Adrenal gland (tissue), 12 donors: Measurements from ENCODE around the gene ANTXR1. TPM values are rescaled to one million over a fixed set of nuclear protein-coding genes. Genes with fewer than 3 reads are reported as not detected.
"Not testable (repeated sequence)": the region's sequence is repeated elsewhere in the genome, so short reads cannot be mapped to it uniquely, and the experiment has no call there.

Experiments
- DNase-seq, 7 donors: peaks; one replicate each; pipeline ENCODE4 v3.0.0-alpha.2; 2019 to 2020
- H3K27ac ChIP-seq, 5 donors: fragments of 200-600 bp; sonication (generic) in 4 of 5; 1 replicate in 3 of 5; 2 replicates in 2 of 5; pipeline versions ENCODE4 v1.5.1 to v1.8.0; 2016 to 2020; ENCODE audit warnings: mild to moderate bottlenecking in 1 of 5
- H3K27me3 ChIP-seq: fragments of 200-600 bp; 2 replicates; pipeline ENCODE4 v1.8.0; 2021
- H3K36me3 ChIP-seq, 2 donors: fragments of 200-600 bp; replicated peaks in 1 of 2; 1 replicate in 1 of 2; 2 replicates in 1 of 2; pipeline versions ENCODE4 v1.5.1 to v1.8.0; 2018 to 2022
- H3K4me1 ChIP-seq, 2 donors: fragments of 200-600 bp; replicated peaks in 1 of 2; 1 replicate in 1 of 2; 2 replicates in 1 of 2; pipeline versions ENCODE4 v1.5.1 to v1.8.0; 2018 to 2021
- H3K4me3 ChIP-seq, 4 donors: fragments of 200-600 bp; sonication (generic) in 3 of 4; one replicate each; pipeline ENCODE4 v1.5.1; 2016 to 2018
- H3K9me3 ChIP-seq, 3 donors: fragments of 200-600 bp; sonication (generic) in 1 of 3; replicated peaks in 1 of 3; 1 replicate in 2 of 3; 2 replicates in 1 of 3; pipeline versions ENCODE4 v1.5.1 to v1.8.0; 2016 to 2021
- POLR2A ChIP-seq, 2 donors: fragments of 450-650 bp; IDR thresholded peaks; one replicate each; pipeline ENCODE4 v1.6.1; 2017; ENCODE audit warnings: antibody characterized with exemption in 2 of 2, mild to moderate bottlenecking in 2 of 2, moderate library complexity in 1 of 2
- WGBS, 4 donors: extraction: QIAGEN DNeasy Blood & Tissue Kit in 2 of 4; methylation state at CpG; one replicate each; pipeline versions ENCODE4 v1.1.5 to v1.1.7; 2013 to 2017; 5-methylcytosine and 5-hydroxymethylcytosine counted together
- intact Hi-C, 2 donors: fragments of 100-400 bp; cut with DNase I; formaldehyde crosslinking; loops; one replicate each; pipeline versions ENCODE4 v1.14.1 to v1.15.0; 2022 to 2023
- polyA plus RNA-seq, 3 donors: library from polyadenylated mRNA; stranded (reverse); fragments of 200-250 nt in 2 of 3; fragments of 350-450 nt in 1 of 3; fragmentation: Illumina TruSeq in 1 of 3; extraction: RNeasy Lipid Tissue Mini Kit (QIAGEN cat#74804) in 1 of 3; gene quantifications; one replicate each; pipeline ENCODE4 v1.2.3, GENCODE V29; 2013 to 2014
- total RNA-seq, 9 donors: library from RNA; depleted of rRNA in 4 of 9; stranded (reverse); fragments of >200 nt in 4 of 9; fragments of 120-200 nt in 1 of 9; fragmentation: NEBNext Ultra II Directional in 1 of 9; extraction: Animal tissue kit (Norgen Biotek cat#: 25700) in 1 of 9; gene quantifications; one replicate each; pipeline versions ENCODE4 v1.1.0 to v1.2.4, GENCODE V29; 2013 to 2023
- TF ChIP-seq, protein P1 (sequence below), 6 experiments: fragments of 450-650 bp in 4 of 6; fragments of 200-600 bp in 2 of 6; sonication (generic) in 1 of 6; IDR thresholded peaks; 1 replicate in 5 of 6; 2 replicates in 1 of 6; pipeline versions ENCODE4 v1.5.1 to v1.8.0; 2016 to 2021; ENCODE audit warnings: antibody characterized with exemption in 6 of 6, mild to moderate bottlenecking in 2 of 6, moderate library complexity in 1 of 6
- donor health status: healthy with polysubstance abuse.
- donor health status: Bipolar disorder and iron deficiency.
- donor health status: DM: yes; HTN: yes; CAD: no.
- donor health status: DM: no; HTN: no; CAD: no.
- donor health status: DM: no; HTN: no; CAD: no.
- donor health status: DM: yes; HTN: yes; CAD: no.

ANTXR1 gene
- total and polyA plus RNA-seq, 12 donors = 19.0 to 386 (median 119) TPM

DNA sequence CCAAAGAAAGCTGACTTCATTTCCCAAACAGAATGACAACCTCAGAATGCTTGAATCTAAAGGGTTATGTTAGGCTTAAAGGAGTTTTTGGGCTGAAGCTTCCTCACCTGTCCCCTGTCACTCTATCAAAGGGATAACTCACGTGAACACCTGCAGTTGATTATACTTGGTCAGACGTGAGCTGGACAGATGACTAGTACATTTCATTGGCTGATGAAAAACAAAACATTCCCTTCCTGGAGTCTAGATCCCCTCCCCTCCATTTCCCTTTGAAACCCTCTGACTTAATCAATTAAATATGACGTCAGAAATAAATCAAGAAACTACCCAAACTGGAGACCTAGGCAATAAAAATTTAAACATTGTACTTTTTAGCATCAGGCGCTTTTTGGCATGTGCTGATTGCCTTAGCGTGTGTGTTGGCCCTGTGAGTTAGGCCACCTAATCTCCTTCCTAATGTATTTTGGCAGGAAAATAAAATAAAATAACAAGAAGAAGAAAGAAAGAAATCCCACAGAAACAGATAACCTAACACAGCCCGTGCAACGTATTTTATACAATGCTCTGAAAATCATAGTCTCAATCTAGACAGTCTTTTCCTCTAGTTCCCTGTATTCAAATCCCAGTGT is 159.0 kb downstream of the ANTXR1 start:
- Histone ChIP-seq H3K4me3 (no peak overlapping the region), H3K4me1 (peaks cover 0 to 8% of the 10 kb centered on the region in 2 donors), H3K9me3 (no peaks in the 10 kb centered on the region), H3K27me3 (no peaks in the 10 kb centered on the region), H3K27ac (no peak overlapping the region), H3K36me3 (no peaks in the 10 kb centered on the region)
- intact Hi-C loops = no loop called here
- DNase-seq = no peak
- TF ChIP-seq, protein P1, sequence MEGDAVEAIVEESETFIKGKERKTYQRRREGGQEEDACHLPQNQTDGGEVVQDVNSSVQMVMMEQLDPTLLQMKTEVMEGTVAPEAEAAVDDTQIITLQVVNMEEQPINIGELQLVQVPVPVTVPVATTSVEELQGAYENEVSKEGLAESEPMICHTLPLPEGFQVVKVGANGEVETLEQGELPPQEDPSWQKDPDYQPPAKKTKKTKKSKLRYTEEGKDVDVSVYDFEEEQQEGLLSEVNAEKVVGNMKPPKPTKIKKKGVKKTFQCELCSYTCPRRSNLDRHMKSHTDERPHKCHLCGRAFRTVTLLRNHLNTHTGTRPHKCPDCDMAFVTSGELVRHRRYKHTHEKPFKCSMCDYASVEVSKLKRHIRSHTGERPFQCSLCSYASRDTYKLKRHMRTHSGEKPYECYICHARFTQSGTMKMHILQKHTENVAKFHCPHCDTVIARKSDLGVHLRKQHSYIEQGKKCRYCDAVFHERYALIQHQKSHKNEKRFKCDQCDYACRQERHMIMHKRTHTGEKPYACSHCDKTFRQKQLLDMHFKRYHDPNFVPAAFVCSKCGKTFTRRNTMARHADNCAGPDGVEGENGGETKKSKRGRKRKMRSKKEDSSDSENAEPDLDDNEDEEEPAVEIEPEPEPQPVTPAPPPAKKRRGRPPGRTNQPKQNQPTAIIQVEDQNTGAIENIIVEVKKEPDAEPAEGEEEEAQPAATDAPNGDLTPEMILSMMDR (IDR thresholded peaks at IDR 0.05) = no peak
- no peak for TF ChIP-seq POLR2A (IDR thresholded peaks at IDR 0.05)
- 86 to 89% (median 88%) methylated on average over 7 of the region's 7 CpGs for WGBS, 4 donors

DNA sequence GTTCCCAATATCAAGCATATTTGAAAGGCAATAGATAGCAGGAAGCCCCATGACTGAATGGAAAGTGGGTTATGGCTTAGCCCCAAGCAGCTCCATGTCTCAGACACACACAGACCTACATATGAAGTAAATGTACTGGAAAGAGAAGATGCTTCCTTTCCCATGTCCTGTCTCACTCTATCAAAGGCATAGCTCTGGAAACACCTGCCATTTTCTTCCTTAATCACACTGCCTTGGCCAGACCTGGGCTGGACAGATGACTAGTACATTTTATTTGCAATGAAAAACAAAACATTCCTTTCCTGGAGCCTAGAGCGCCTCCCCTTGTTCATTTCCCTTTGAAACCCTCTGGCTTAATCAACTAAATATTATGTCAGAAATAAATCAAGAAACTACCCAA is 160.7 kb downstream of the ANTXR1 start:
- no peak overlapping the region for H3K27ac ChIP-seq
- H3K36me3 ChIP-seq = no peaks in the 10 kb centered on the region
- H3K27me3 ChIP-seq = no peaks in the 10 kb centered on the region
- DNase-seq = no peak
- no peak overlapping the region for H3K4me3 ChIP-seq
- peaks cover 8 to 19% of the 10 kb centered on the region in 2 donors for H3K4me1 ChIP-seq
- WGBS, 4 donors = 96 to 100% (median 97%) methylated on average over 1 of the region's 1 CpG
- intact Hi-C loops = no loop called here
- TF ChIP-seq POLR2A (IDR thresholded peaks at IDR 0.05) = no peak
- TF ChIP-seq, protein P1 (IDR thresholded peaks at IDR 0.05) = no peak
- no peaks in the 10 kb centered on the region for H3K9me3 ChIP-seq

DNA sequence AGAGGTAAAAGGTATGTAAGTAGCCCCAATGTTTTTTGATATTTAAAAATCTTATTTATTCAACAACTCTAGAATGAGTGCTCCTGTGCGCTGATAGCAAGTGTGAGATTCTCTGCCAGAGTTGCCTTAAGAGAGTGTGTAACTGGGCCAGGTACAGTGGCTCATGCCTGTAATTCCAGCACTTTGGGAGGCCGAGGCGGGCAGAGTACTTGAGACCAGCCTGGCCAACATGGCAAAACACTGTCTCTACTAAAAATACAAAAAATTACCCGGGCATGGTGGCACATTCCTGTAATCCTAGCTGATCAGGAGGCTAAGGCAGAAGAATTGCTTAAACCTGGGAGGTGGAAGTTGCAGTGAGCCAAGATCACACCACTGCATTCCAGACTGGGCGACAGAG is 161.2 kb downstream of the ANTXR1 start:
- H3K4me3 ChIP-seq, H3K27ac ChIP-seq, H3K9me3 ChIP-seq, DNase-seq, H3K27me3 ChIP-seq, H3K36me3 ChIP-seq, intact Hi-C loops: not testable (repeated sequence)
- WGBS, 4 donors = 85 to 95% (median 92%) methylated on average over 5 of the region's 5 CpGs
- peaks cover 8 to 19% of the 10 kb centered on the region in 2 donors for H3K4me1 ChIP-seq

DNA sequence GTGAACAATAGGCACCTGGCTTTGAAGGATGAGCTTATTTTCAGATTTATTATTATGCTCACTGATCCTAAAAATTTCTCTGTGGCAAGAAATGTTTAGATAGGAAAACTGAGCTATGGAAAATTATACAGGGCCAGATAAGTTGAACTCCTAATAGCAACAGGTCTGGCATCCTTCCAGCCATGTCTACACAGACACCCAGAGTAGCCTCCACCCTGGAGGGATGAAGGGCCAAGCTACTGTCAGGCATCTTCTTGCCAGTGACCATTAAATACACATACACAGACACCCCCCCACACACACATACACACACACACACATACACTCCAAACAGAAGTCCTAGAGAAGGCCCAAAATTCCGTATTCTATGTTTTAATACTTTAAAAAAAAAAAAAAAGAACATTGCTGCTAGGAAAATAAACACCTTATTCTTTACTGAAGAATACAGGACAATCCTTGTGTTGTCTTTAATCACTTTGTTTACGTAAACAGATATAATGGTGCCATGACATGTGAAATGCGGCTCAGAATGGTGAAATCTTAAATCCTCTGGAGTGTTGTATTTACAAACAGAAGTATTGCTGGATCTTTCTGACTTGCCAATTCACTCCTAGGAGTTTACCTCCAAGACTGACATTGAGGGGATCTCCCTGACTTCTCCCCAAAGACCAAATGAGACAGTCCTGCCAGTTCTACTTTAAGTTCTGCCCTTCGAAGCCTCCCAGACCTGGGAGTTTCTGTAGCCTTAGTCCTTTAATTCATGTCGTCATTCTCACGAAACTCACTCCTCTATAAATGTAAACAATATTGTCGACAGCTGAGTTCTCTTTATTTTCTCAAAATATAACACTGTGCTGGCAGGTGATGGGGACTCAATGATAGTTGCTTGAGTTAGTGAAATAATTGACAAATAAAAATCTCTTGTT is 163.1 kb downstream of the ANTXR1 start:
- H3K4me1 ChIP-seq = peaks cover 8 to 19% of the 10 kb centered on the region in 2 donors
- TF ChIP-seq, protein P1 (IDR thresholded peaks at IDR 0.05) = no peak
- TF ChIP-seq POLR2A (IDR thresholded peaks at IDR 0.05) = no peak
- H3K9me3 ChIP-seq = no peaks in the 10 kb centered on the region
- H3K4me3 ChIP-seq = no peak overlapping the region
- H3K36me3 ChIP-seq = no peaks in the 10 kb centered on the region
- intact Hi-C loops = no loop called here
- DNase-seq = peak in 2 of 7 donors; percentile 35 to 50
- H3K27me3 ChIP-seq = no peaks in the 10 kb centered on the region
- WGBS, 4 donors = 89 to 92% (median 92%) methylated on average over 7 of the region's 7 CpGs
- H3K27ac ChIP-seq = peak overlapping the region in 2 of 5 donors; percentile 12 to 90
